Measurements from ENCODE around the gene SPTBN4.
"Not testable (repeated sequence)": the region's sequence is repeated elsewhere in the genome, so short reads cannot be mapped to it uniquely, and the experiment has no call there.

SPTBN4 gene

DNA sequence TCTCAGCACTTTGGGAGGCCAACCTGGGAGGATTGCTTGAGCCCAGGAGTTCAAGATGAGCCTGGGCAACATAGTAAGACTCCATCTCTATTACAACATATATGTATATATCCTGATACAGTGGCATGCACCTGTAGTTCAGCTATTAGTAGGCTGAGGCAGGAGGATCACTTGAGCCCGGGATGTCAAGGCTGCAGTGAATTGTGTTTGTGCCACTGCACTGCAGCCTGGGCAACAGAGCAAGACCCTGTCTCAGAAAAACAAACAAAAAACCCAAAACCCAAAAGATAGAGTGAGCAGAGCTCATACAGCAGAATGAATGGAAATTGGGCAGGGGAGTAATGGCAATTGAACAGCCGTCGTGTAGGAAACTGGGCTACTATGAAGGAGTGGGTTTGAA lies 92.6 kb downstream of the SPTBN4 start:
- Histone ChIP-seq H3K27ac (no peak overlapping the region), H3K4me3 (ENCODE audit: low read depth, low read length) (no peak overlapping the region), H3K27me3 (ENCODE audit: insufficient read depth, low read depth, severe bottlenecking) (no peaks in the 10 kb centered on the region), H3K9me3 (ENCODE audit: severe bottlenecking) (no peaks in the 10 kb centered on the region), H3K36me3 (peaks cover 8% of the 10 kb centered on the region)
- no peak for DNase-seq
- TF ChIP-seq CTCF (IDR thresholded peaks at IDR 0.05; ENCODE audit: low read depth, low read length): no peak

GRCh38 chr19:40560092-40560507 lies 93.3 kb downstream of the SPTBN4 start:
- no peak for TF ChIP-seq CTCF (IDR thresholded peaks at IDR 0.05; ENCODE audit: low read depth, low read length)
- Histone ChIP-seq H3K27me3 (ENCODE audit: insufficient read depth, low read depth, severe bottlenecking) (no peaks in the 10 kb centered on the region), H3K27ac (no peak overlapping the region), H3K9me3 (ENCODE audit: severe bottlenecking) (no peaks in the 10 kb centered on the region), H3K4me3 (ENCODE audit: low read depth, low read length) (no peak overlapping the region), H3K36me3 (peaks cover 7% of the 10 kb centered on the region)
- DNase-seq: no peak

- Histone ChIP-seq H3K9me3 (ENCODE audit: severe bottlenecking) (no peaks in the 10 kb centered on the region), H3K4me3 (ENCODE audit: low read depth, low read length) (no peak overlapping the region), H3K27ac (no peak overlapping the region), H3K27me3 (ENCODE audit: insufficient read depth, low read depth, severe bottlenecking) (no peaks in the 10 kb centered on the region), H3K36me3 (peaks cover 7% of the 10 kb centered on the region)
- no peak for DNase-seq
- TF ChIP-seq CTCF (IDR thresholded peaks at IDR 0.05; ENCODE audit: low read depth, low read length): no peak
These were observed 95.1 kb downstream of the SPTBN4 start for GRCh38 chr19:40561947-40562346.

DNA sequence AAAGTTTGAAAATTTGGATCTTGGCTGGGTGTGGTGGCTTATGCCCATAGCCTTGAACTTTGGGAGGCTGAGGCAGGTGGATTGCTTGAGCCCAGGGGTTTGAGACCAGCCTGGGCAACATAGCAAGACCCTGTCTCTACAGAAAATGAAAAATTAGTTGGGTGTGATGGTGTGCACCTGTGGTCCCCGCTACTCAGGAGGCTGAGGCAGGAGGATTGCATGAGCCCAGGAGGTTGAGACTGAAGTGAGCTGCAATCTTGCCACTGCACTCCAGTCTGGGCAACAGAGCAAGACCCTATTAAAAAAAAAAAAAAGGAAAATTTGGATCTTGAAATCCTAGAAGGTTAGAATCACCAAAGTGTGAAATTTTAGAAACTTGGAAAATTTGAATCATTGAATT lies 97.7 kb downstream of the SPTBN4 start:
- not testable (repeated sequence) for DNase-seq; H3K4me3 ChIP-seq (ENCODE audit: low read depth, low read length); H3K27ac ChIP-seq; H3K36me3 ChIP-seq; H3K27me3 ChIP-seq (ENCODE audit: insufficient read depth, low read depth, severe bottlenecking); H3K9me3 ChIP-seq (ENCODE audit: severe bottlenecking)

DNA sequence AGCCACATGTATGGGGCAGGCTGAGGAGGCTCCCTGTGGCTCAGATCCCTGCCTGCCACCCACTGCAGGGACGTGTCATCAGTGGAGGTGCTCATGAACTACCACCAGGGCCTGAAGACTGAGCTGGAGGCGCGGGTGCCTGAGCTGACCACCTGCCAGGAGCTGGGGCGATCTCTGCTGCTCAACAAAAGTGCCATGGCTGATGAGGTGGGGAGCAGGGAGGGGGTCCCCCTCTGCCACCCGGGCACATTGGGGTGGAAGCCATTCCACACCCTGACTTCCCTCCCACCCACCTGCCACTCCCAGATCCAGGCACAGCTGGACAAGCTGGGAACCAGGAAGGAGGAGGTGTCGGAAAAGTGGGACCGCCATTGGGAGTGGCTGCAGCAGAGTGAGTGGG lies 98.6 kb downstream of the SPTBN4 start:
- TF ChIP-seq CTCF (IDR thresholded peaks at IDR 0.05; ENCODE audit: low read depth, low read length): no peak
- no peaks in the 10 kb centered on the region for H3K9me3 ChIP-seq (ENCODE audit: severe bottlenecking)
- H3K27me3 ChIP-seq (ENCODE audit: insufficient read depth, low read depth, severe bottlenecking): no peaks in the 10 kb centered on the region
- peaks cover 4% of the 10 kb centered on the region for H3K36me3 ChIP-seq
- H3K4me3 ChIP-seq (ENCODE audit: low read depth, low read length): no peak overlapping the region
- H3K27ac ChIP-seq: no peak overlapping the region
- no peak for DNase-seq

- Histone ChIP-seq H3K36me3 (no peaks in the 10 kb centered on the region; the same call in none of the 2 replicates), H3K4me3 (ENCODE audit: low read depth, low read length) (no peak overlapping the region), H3K9me3 (ENCODE audit: severe bottlenecking) (no peaks in the 10 kb centered on the region), H3K27me3 (ENCODE audit: insufficient read depth, low read depth, severe bottlenecking) (no peaks in the 10 kb centered on the region), H3K27ac (no peak overlapping the region)
- no peak for DNase-seq
- no peak for TF ChIP-seq CTCF (IDR thresholded peaks at IDR 0.05; ENCODE audit: low read depth, low read length)
These were observed 99.2 kb downstream of the SPTBN4 start for GRCh38 chr19:40565910-40566495.
